ENCODE measurements around the gene CD40.

GRCh38 chr20:46119547-46119946 lies 1.4 kb downstream of the CD40 start:
- TF ChIP-seq CTCF (IDR thresholded peaks at IDR 0.05) = no peak
- TF ChIP-seq SMC3 (IDR thresholded peaks at IDR 0.05; ENCODE audit: low read depth, low read length) = no peak
- no peak for TF ChIP-seq NRF1 (IDR thresholded peaks at IDR 0.05; ENCODE audit: low read depth, low read length)
- no peak for TF ChIP-seq ZBTB33 (IDR thresholded peaks at IDR 0.05; ENCODE audit: borderline replicate concordance, low read depth)
- TF ChIP-seq JUND (IDR thresholded peaks at IDR 0.05) = no peak
- TF ChIP-seq FOXM1 (IDR thresholded peaks at IDR 0.05; ENCODE audit: low read depth) = no peak
- TF ChIP-seq IRF3 (IDR thresholded peaks at IDR 0.05; ENCODE audit: low read depth, low read length) = no peak
- no peak for TF ChIP-seq RAD21 (IDR thresholded peaks at IDR 0.05; ENCODE audit: low read length)
- TF ChIP-seq, protein P1, sequence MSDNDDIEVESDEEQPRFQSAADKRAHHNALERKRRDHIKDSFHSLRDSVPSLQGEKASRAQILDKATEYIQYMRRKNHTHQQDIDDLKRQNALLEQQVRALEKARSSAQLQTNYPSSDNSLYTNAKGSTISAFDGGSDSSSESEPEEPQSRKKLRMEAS (IDR thresholded peaks at IDR 0.05; ENCODE audit: low read depth) = no peak
